B cell (primary cell): Measurements from ENCODE around the gene CRYBG3. TPM values are rescaled to one million over a fixed set of nuclear protein-coding genes. Genes with fewer than 3 reads are reported as not detected.

Source experiments
- ATAC-seq: fragments of 200-7000 bp; cut with Tn5 transposase; one replicate; pipeline ENCODE4 v1.10.0; 2021; ENCODE audit warnings: low read depth, mild to moderate bottlenecking, moderate number of reproducible peaks, moderate library complexity
- CTCF ChIA-PET: fragments of 350-600 bp; sonication (Branson Sonifier 250); formaldehyde crosslinking; loops from one replicate; lab custom pipeline; 2021; ENCODE audit warnings: antibody characterized with exemption, inconsistent platforms; lab: Charles Lee
- POLR2A ChIA-PET: fragments of 350-600 bp; sonication (Branson Sonifier 250); formaldehyde crosslinking; loops from one replicate; lab custom pipeline; 2021; ENCODE audit warnings: antibody characterized with exemption; lab: Charles Lee
- DNase-seq: peaks from one replicate; pipeline ENCODE4 v3.0.0; 2013
- H2AFZ ChIP-seq: 2 replicates; pipeline ENCODE4 v1.6.1; 2012; ENCODE audit warnings: mild to moderate bottlenecking, low read depth, low read length; ENCODE audit not compliant: insufficient read depth, poor library complexity, severe bottlenecking
- H3K27ac ChIP-seq, 2 donors: 1 replicate in 1 of 2; 2 replicates in 1 of 2; pipeline ENCODE4 v1.5.1; 2012 to 2013; ENCODE audit warnings: low read length in 2 of 2, mild to moderate bottlenecking in 2 of 2, moderate library complexity in 1 of 2
- H3K27me3 ChIP-seq, 4 experiments: fragments of 200-600 bp in 1 of 4; sonication (generic) in 1 of 4; replicated peaks in 1 of 4; 1 replicate in 2 of 4; 2 replicates in 2 of 4; pipeline versions ENCODE4 v1.6.1 to v1.7.0; 2013 to 2016; ENCODE audit warnings: low read length in 3 of 4, mild to moderate bottlenecking in 2 of 4, mixed read lengths in 1 of 4, moderate library complexity in 1 of 4; ENCODE audit not compliant: insufficient read depth in 4 of 4, control insufficient read depth in 3 of 4; ENCODE audit errors: control extremely low read depth in 1 of 4
- H3K36me3 ChIP-seq, 2 experiments: replicated peaks in 1 of 2; 1 replicate in 1 of 2; 2 replicates in 1 of 2; pipeline versions ENCODE4 v1.6.1 to v1.7.1; 2013; ENCODE audit warnings: low read length in 1 of 2; ENCODE audit not compliant: insufficient read depth in 2 of 2, control insufficient read depth in 1 of 2; ENCODE audit errors: control extremely low read depth in 1 of 2, extremely low read depth in 1 of 2
- H3K4me1 ChIP-seq, 2 donors: fragments of 200-600 bp in 1 of 2; sonication (generic) in 1 of 2; 1 replicate in 1 of 2; 2 replicates in 1 of 2; pipeline versions ENCODE4 v1.5.1 to v1.6.1; 2013 to 2017; ENCODE audit warnings: low read length in 2 of 2; ENCODE audit not compliant: control insufficient read depth in 2 of 2, insufficient read depth in 2 of 2
- H3K4me2 ChIP-seq: replicated peaks from 2 replicates; pipeline ENCODE3; 2012; ENCODE audit warnings: mild to moderate bottlenecking, low read depth, low read length; ENCODE audit not compliant: poor library complexity, severe bottlenecking
- H3K4me3 ChIP-seq, 5 experiments: fragments of 200-600 bp in 1 of 5; sonication (generic) in 1 of 5; 1 replicate in 3 of 5; 2 replicates in 2 of 5; pipeline versions ENCODE4 v1.5.1 to v1.7.0; 2011 to 2016; ENCODE audit warnings: low read length in 4 of 5, mild to moderate bottlenecking in 4 of 5, low read depth in 2 of 5, control low read depth in 1 of 5, moderate library complexity in 1 of 5; ENCODE audit not compliant: insufficient read depth in 1 of 5; ENCODE audit errors: control extremely low read depth in 1 of 5, extremely low read depth in 1 of 5
- H3K79me2 ChIP-seq: fragments of 200-600 bp; sonication (generic); one replicate; pipeline ENCODE4 v1.6.0; 2016; ENCODE audit warnings: low read length; ENCODE audit not compliant: control insufficient read depth, insufficient read depth
- H3K9ac ChIP-seq: fragments of 200-600 bp; sonication (generic); 2 replicates; pipeline ENCODE4 v1.6.1; 2017; ENCODE audit warnings: mild to moderate bottlenecking, low read length, moderate library complexity
- H3K9me3 ChIP-seq, 3 donors: one replicate each; pipeline versions ENCODE4 v1.6.1 to v1.7.1; 2013; ENCODE audit warnings: low read length in 2 of 3; ENCODE audit not compliant: control insufficient read depth in 2 of 3, insufficient read depth in 1 of 3; ENCODE audit errors: control extremely low read depth in 1 of 3
- H4K20me1 ChIP-seq: 2 replicates; pipeline ENCODE4 v1.6.0; 2012; ENCODE audit warnings: mild to moderate bottlenecking, low read length; ENCODE audit not compliant: insufficient read depth, control insufficient read depth, poor library complexity, severe bottlenecking
- H3K27ac Mint-ChIP-seq: one replicate; pipeline ENCODE4 v1.8.0; 2021; ENCODE audit warnings: mixed read lengths
- H3K27me3 Mint-ChIP-seq: one replicate; pipeline ENCODE4 v1.8.0; 2021; ENCODE audit warnings: mixed read lengths
- H3K4me1 Mint-ChIP-seq: one replicate; pipeline ENCODE4 v1.8.0; 2021; ENCODE audit warnings: mixed read lengths
- H3K4me3 Mint-ChIP-seq: one replicate; pipeline ENCODE4 v1.8.0; 2021; ENCODE audit warnings: mixed read lengths
- H3K9me3 Mint-ChIP-seq: one replicate; pipeline ENCODE4 v1.8.0; 2022; ENCODE audit warnings: mixed read lengths; ENCODE audit not compliant: insufficient read depth
- CTCF ChIP-seq: fragments of 200-600 bp; IDR thresholded peaks from one replicate; pipeline ENCODE4 v1.8.0; 2022; ENCODE audit warnings: antibody characterized with exemption, mild to moderate bottlenecking
- EZH2 ChIP-seq: IDR thresholded peaks from 2 replicates; pipeline ENCODE4 v1.6.1; 2012; ENCODE audit warnings: borderline replicate concordance, low read depth, mild to moderate bottlenecking, moderate library complexity, low read length; ENCODE audit not compliant: insufficient read depth, poor library complexity, severe bottlenecking
- WGBS: methylation state at CpG from one replicate; pipeline ENCODE4 v1.1.5; 2013; ENCODE audit warnings: missing lambda C conversion rate; ENCODE audit not compliant: insufficient coverage; 5-methylcytosine and 5-hydroxymethylcytosine counted together
- intact Hi-C: fragments of 100-400 bp; cut with micrococcal nuclease; formaldehyde crosslinking; loops from one replicate; pipeline ENCODE4 v1.10.0; 2022
- polyA plus RNA-seq: library from polyadenylated mRNA; depleted of rRNA; stranded (reverse); fragments of >200 nt; gene quantifications from 2 replicates; pipeline ENCODE4 v1.2.3, GENCODE V29; 2012
- total RNA-seq, 2 donors: library from RNA; stranded (reverse); fragments of 120-200 nt in 1 of 2; gene quantifications; 1 replicate in 1 of 2; 2 replicates in 1 of 2; pipeline versions ENCODE4 v1.2.3 to v1.2.4, GENCODE V29; 2013 to 2022

The CRYBG3 gene
- total and polyA plus RNA-seq, 2 donors (not counting 1 experiment from before 2014, with no cell fraction given): 2.2 to 3.0 TPM

- no peaks in the 10 kb centered on the region for H3K9me3 Mint-ChIP-seq
- no peak overlapping the region for H3K4me2 ChIP-seq
- CTCF ChIA-PET: no interaction called here
These were observed 131.1 kb downstream of the CRYBG3 start for GRCh38 chr3:97952872-97953271.

More at GRCh38 chr3:97952872-97953271, 131.1 kb downstream of the CRYBG3 start:
- Histone ChIP-seq H3K4me1 (peaks cover 8 to 9% of the 10 kb centered on the region in 2 donors), H3K27ac (no peak overlapping the region), H3K36me3 (peaks cover 1 to 68% of the 10 kb centered on the region in 2 experiments), H3K79me2 (no peaks in the 10 kb centered on the region), H3K27me3 (no peaks in the 10 kb centered on the region), H3K9me3 (no peaks in the 10 kb centered on the region), H3K4me3 (no peak overlapping the region), H3K9ac (no peak overlapping the region), H4K20me1 (no peaks in the 10 kb centered on the region), H2AFZ (no peak overlapping the region)
- POLR2A ChIA-PET: no interaction called here
- DNase-seq (no peak), ATAC-seq (no peak)
- no CpG with 5 or more reads among the region's 1 CpG for WGBS
- no peak for TF ChIP-seq EZH2
- TF ChIP-seq CTCF: no peak
- intact Hi-C loops: no loop called here
- Mint-ChIP-seq H3K27ac (no peak overlapping the region), H3K4me1 (peaks cover 12% of the 10 kb centered on the region), H3K4me3 (no peak overlapping the region), H3K27me3 (no peaks in the 10 kb centered on the region)
